Peyer's patch (tissue), 4 donors: ENCODE results near the gene CNTN5.

ENCODE experiments used
- POLR2A ChIP-seq, 2 donors: fragments of 450-650 bp; IDR thresholded peaks; one replicate each; pipeline ENCODE4 v1.5.1; 2017; ENCODE audit warnings: antibody characterized with exemption in 2 of 2, mild to moderate bottlenecking in 2 of 2, moderate library complexity in 2 of 2
- TF ChIP-seq, protein P1 (sequence below), 6 experiments: fragments of 450-650 bp in 4 of 6; fragments of 200-600 bp in 2 of 6; sonication (generic) in 1 of 6; IDR thresholded peaks; one replicate each; pipeline ENCODE4 v1.5.1; 2017 to 2019; ENCODE audit warnings: antibody characterized with exemption in 6 of 6, mild to moderate bottlenecking in 3 of 6, moderate library complexity in 1 of 6

- TF ChIP-seq, protein P1, sequence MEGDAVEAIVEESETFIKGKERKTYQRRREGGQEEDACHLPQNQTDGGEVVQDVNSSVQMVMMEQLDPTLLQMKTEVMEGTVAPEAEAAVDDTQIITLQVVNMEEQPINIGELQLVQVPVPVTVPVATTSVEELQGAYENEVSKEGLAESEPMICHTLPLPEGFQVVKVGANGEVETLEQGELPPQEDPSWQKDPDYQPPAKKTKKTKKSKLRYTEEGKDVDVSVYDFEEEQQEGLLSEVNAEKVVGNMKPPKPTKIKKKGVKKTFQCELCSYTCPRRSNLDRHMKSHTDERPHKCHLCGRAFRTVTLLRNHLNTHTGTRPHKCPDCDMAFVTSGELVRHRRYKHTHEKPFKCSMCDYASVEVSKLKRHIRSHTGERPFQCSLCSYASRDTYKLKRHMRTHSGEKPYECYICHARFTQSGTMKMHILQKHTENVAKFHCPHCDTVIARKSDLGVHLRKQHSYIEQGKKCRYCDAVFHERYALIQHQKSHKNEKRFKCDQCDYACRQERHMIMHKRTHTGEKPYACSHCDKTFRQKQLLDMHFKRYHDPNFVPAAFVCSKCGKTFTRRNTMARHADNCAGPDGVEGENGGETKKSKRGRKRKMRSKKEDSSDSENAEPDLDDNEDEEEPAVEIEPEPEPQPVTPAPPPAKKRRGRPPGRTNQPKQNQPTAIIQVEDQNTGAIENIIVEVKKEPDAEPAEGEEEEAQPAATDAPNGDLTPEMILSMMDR (IDR thresholded peaks at IDR 0.05): no peak
- TF ChIP-seq POLR2A (IDR thresholded peaks at IDR 0.05): no peak
Observed at GRCh38 chr11:99148352-99148751, 127.6 kb downstream of the CNTN5 start.
